K562 (cell line): ENCODE results near the gene SNX9. TPM values are rescaled to one million over a fixed set of nuclear protein-coding genes. Genes with fewer than 3 reads are reported as not detected.

ENCODE experiments used
- ATAC-seq: fragments of 200-7000 bp; cut with Tn5 transposase; 3 replicates; pipeline ENCODE4 v1.9.1; 2020; ENCODE audit warnings: moderate library complexity
- BruUV-seq: library from RNA; stranded (reverse); fragments of 400-500 nt; replicated peaks from 2 replicates; lab custom pipeline; 2021; lab: Mats Ljungman, UMichigan
- CTCF ChIA-PET: fragments of 300-600 bp; formaldehyde crosslinking; extraction: SDS; loops from one replicate; lab custom pipeline; 2021; ENCODE audit warnings: low intra/inter-chr PET ratio; lab: Yijun Ruan, JAX
- POLR2A ChIA-PET: fragments of 300-600, 350-650 bp; sonication (Branson Sonifier 250); formaldehyde crosslinking; extraction: SDS; loops from one replicate; lab custom pipeline; 2021; ENCODE audit warnings: antibody characterized with exemption, inconsistent platforms; lab: Yijun Ruan, JAX
- DNase-seq, 4 experiments: peaks; one replicate each; pipeline versions ENCODE4 v3.0.0 to v3.0.0-alpha.2; 2011 to 2018; ENCODE audit warnings: low spot score in 3 of 4, mixed read lengths in 3 of 4; ENCODE audit errors: extremely low read depth in 1 of 4
- FAIRE-seq: peaks from 2 replicates; lab custom pipeline; 2011; peaks lifted over from hg19 to GRCh38; lab: Jason Lieb, UNC
- H2AFZ ChIP-seq: 2 replicates; pipeline ENCODE4 v1.6.0; 2011; ENCODE audit warnings: low read depth, low read length, control low read depth, inconsistent platforms
- H3K27ac ChIP-seq: fragments of 200-600 bp; 3 replicates; pipeline ENCODE4 v1.8.0; 2011; ENCODE audit warnings: low read depth, mild to moderate bottlenecking, control low read depth, inconsistent platforms, low read length, moderate library complexity, mixed read lengths; ENCODE audit errors: extremely low read depth
- H3K27me3 ChIP-seq, 2 experiments: fragments of 300-600 bp in 1 of 2; 2 replicates in 1 of 2; 3 replicates in 1 of 2; pipeline versions ENCODE4 v1.6.0 to v1.8.0; 2011; ENCODE audit warnings: inconsistent platforms in 2 of 2, low read length in 2 of 2, mild to moderate bottlenecking in 1 of 2, mixed read lengths in 1 of 2, moderate library complexity in 1 of 2; ENCODE audit not compliant: control insufficient read depth in 2 of 2, insufficient read depth in 2 of 2
- H3K36me3 ChIP-seq: fragments of 300-600 bp; 3 replicates; pipeline ENCODE4 v1.8.0; 2011; ENCODE audit warnings: mild to moderate bottlenecking, low read length, inconsistent platforms; ENCODE audit not compliant: control insufficient read depth, insufficient read depth
- H3K4me1 ChIP-seq, 2 experiments: fragments of 200-600 bp in 1 of 2; replicated peaks in 1 of 2; 2 replicates in 1 of 2; 3 replicates in 1 of 2; pipeline versions ENCODE4 v1.5.1 to v1.8.0; 2011; ENCODE audit warnings: inconsistent platforms in 2 of 2, low read length in 2 of 2, mild to moderate bottlenecking in 1 of 2, mixed read lengths in 1 of 2, moderate library complexity in 1 of 2; ENCODE audit not compliant: control insufficient read depth in 2 of 2, insufficient read depth in 2 of 2
- H3K4me2 ChIP-seq: 2 replicates; pipeline ENCODE4 v1.6.1; 2011; ENCODE audit warnings: low read length, control low read depth, inconsistent platforms, mixed read lengths; ENCODE audit not compliant: insufficient read depth
- H3K4me3 ChIP-seq: fragments of 200-600 bp; sonication (generic), shearing (Covaris generic); 2 replicates; pipeline ENCODE4 v1.5.1; 2016; ENCODE audit warnings: control low read depth, inconsistent platforms
- H3K79me2 ChIP-seq: fragments of 200-600 bp; 3 replicates; pipeline ENCODE4 v1.8.0; 2011; ENCODE audit warnings: low read length, inconsistent platforms; ENCODE audit not compliant: control insufficient read depth, insufficient read depth
- H3K9ac ChIP-seq, 2 experiments: 2 replicates each; pipeline versions ENCODE4 v1.6.0 to v1.6.1; 2011; ENCODE audit warnings: low read depth in 2 of 2, low read length in 2 of 2, control low read depth in 1 of 2, inconsistent platforms in 1 of 2, mild to moderate bottlenecking in 1 of 2, mixed read lengths in 1 of 2; ENCODE audit not compliant: insufficient read depth in 1 of 2
- H3K9me1 ChIP-seq: one replicate; pipeline ENCODE4 v1.6.0; 2011; ENCODE audit warnings: inconsistent platforms, mild to moderate bottlenecking, low read length, moderate library complexity; ENCODE audit not compliant: control insufficient read depth, insufficient read depth
- H3K9me3 ChIP-seq: replicated peaks from 2 replicates; pipeline ENCODE4 v1.5.1; 2011; ENCODE audit warnings: low read depth, low read length, inconsistent platforms; ENCODE audit not compliant: control insufficient read depth, insufficient read depth
- H4K20me1 ChIP-seq: replicated peaks from 2 replicates; pipeline ENCODE4 v1.6.1; 2011; ENCODE audit warnings: low read length, inconsistent platforms, mixed read lengths; ENCODE audit not compliant: control insufficient read depth, insufficient read depth
- CREB1 ChIP-seq, 2 experiments: sonication (generic) in 1 of 2; formaldehyde crosslinking in 1 of 2; IDR thresholded peaks; 2 replicates each; pipeline versions ENCODE4 v1.6.1 to v1.8.0; 2012 to 2022; ENCODE audit warnings: inconsistent platforms in 1 of 2, mild to moderate bottlenecking in 1 of 2, missing genetic modification reagents in 1 of 2, moderate library complexity in 1 of 2
- ELK1 ChIP-seq: sonication (generic); formaldehyde crosslinking; IDR thresholded peaks from 2 replicates; pipeline ENCODE4 v1.8.1; 2022; ENCODE audit warnings: missing genetic modification reagents
- ETS2 ChIP-seq: IDR thresholded peaks from 2 replicates; pipeline ENCODE4 v1.6.1; 2016; ENCODE audit warnings: borderline replicate concordance, missing genetic modification characterization, mild to moderate bottlenecking, moderate library complexity, missing compliant biosample characterization; ENCODE audit not compliant: poor library complexity, severe bottlenecking
- HDAC8 ChIP-seq: fragments of 450-650 bp; IDR thresholded peaks from 2 replicates; pipeline ENCODE4 v1.6.1; 2016; ENCODE audit warnings: mild to moderate bottlenecking, missing genetic modification characterization, moderate library complexity, missing compliant biosample characterization
- HSF4 ChIP-seq: fragments of 250-450 bp; sonication (Bioruptor Pico); IDR thresholded peaks from 2 replicates; pipeline ENCODE4 v2.1.2; 2022; ENCODE audit warnings: mild to moderate bottlenecking, moderate library complexity, borderline replicate concordance
- MTA2 ChIP-seq: fragments of 450-650 bp; IDR thresholded peaks from 2 replicates; pipeline ENCODE4 v1.6.1; 2016; ENCODE audit warnings: low read depth
- NKRF ChIP-seq: fragments of 450-650 bp; IDR thresholded peaks from 2 replicates; pipeline ENCODE4 v1.6.1; 2016; ENCODE audit warnings: borderline replicate concordance
- RFX5 ChIP-seq: IDR thresholded peaks from 2 replicates; pipeline ENCODE4 v1.6.1; 2011; ENCODE audit warnings: low read depth, mild to moderate bottlenecking, improper control_type of control experiment, low read length
- TBL1XR1 ChIP-seq, 2 experiments: IDR thresholded peaks; 2 replicates each; pipeline ENCODE4 v1.6.1; 2012; ENCODE audit warnings: improper control_type of control experiment in 2 of 2, low read length in 2 of 2, mild to moderate bottlenecking in 1 of 2
- TGIF2 ChIP-seq: sonication (generic); formaldehyde crosslinking; IDR thresholded peaks from 2 replicates; pipeline ENCODE4 v1.8.1; 2022; ENCODE audit warnings: mild to moderate bottlenecking, missing genetic modification reagents, moderate library complexity
- ZNF57 ChIP-seq: fragments of 450-650 bp; formaldehyde crosslinking; IDR thresholded peaks from 2 replicates; pipeline ENCODE4 v1.4.0; 2020; ENCODE audit warnings: mild to moderate bottlenecking, moderate library complexity
- ZNF668 ChIP-seq: fragments of 250-450 bp; sonication (Bioruptor Pico); IDR thresholded peaks from 2 replicates; pipeline ENCODE4 v1.8.0; 2022; ENCODE audit warnings: mild to moderate bottlenecking, inconsistent platforms
- WGBS: fragments of 100-300 bp; shearing (Covaris generic); methylation state at CpG from one replicate; pipeline ENCODE4 v1.1.6; 2016; ENCODE audit warnings: low coverage, mixed read lengths; ENCODE audit not compliant: insufficient coverage; ENCODE audit errors: missing lambda C conversion rate; 5-methylcytosine and 5-hydroxymethylcytosine counted together
- in situ Hi-C: fragments of 300-500 bp; cut with MboI; formaldehyde crosslinking; loops from 4 replicates; pipeline ENCODE4 v1.15.0; 2018; ENCODE audit warnings: inconsistent platforms, mixed read lengths
- intact Hi-C: fragments of 100-400 bp; cut with micrococcal nuclease; formaldehyde crosslinking; loops from 2 replicates; pipeline ENCODE4 v1.14.2; 2022
- polyA plus RNA-seq, 8 experiments: library from polyadenylated mRNA; depleted of rRNA in 4 of 8; stranded (reverse) in 5 of 8; unstranded in 3 of 8; fragments of >200 nt; fragmentation: Nextera tagmentation in 2 of 8; fragmentation: Illumina TruSeq in 1 of 8; extraction: Ambion mirVana in 2 of 8; extraction: Trizol in 1 of 8; gene quantifications; 2 replicates each; pipeline versions ENCODE4 v1.2.1 to v1.2.3, GENCODE V29; 2011 to 2014; ENCODE audit warnings: inconsistent platforms in 1 of 8, missing spikeins in 1 of 8
- total RNA-seq, 7 experiments: library from RNA; depleted of rRNA in 6 of 7; stranded (reverse); fragments of >200 nt in 6 of 7; fragmentation: Illumina TruSeq in 2 of 7; extraction: Trizol in 2 of 7; gene quantifications; 2 replicates each; pipeline versions ENCODE4 v1.2.1 to v1.2.3, GENCODE V29; 2011 to 2021; ENCODE audit warnings: low replicate concordance in 1 of 7
- TF ChIP-seq, protein P1 (sequence below): IDR thresholded peaks from 2 replicates; pipeline ENCODE4 v1.6.1; 2016; ENCODE audit warnings: missing genetic modification characterization, missing compliant biosample characterization
- TF ChIP-seq, protein P2 (sequence below): fragments of 450-650 bp; conservative IDR thresholded peaks from 2 replicates; pipeline ENCODE4 v1.6.1; 2016; ENCODE audit warnings: missing genetic modification characterization, low read depth, mild to moderate bottlenecking, missing compliant biosample characterization, moderate library complexity

The SNX9 gene
- total and polyA plus RNA-seq, 9 of the 15 experiments (the other 6 are each of a cell fraction or from before 2014, with no cell fraction given): 6.0 to 81.7 (median 57.1) TPM

DNA sequence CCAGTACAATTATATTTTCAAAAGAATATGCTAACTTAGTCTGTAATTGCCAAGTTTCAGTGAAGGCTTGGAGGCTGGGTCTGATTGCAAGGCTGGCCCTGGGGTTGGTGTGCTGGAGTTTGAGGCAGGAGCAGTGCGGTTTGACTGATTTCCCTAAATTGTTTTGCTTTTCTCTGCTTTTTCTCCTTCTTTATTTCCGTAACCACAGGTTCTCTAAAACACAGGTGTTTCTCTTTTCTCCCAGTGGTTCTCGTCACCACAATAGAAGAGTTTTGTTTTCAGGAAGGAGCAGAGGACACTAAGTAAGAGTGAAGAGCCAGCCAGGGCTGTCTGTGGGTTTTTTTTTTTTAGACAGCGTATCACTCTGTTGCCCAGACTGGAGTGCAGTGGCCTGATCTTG lies 8.2 kb upstream of the SNX9 start:
- no TSS peak for BruUV-seq
- FAIRE-seq (peak; percentile 54), DNase-seq (no peak), ATAC-seq (no peak)
- H3K9me1 ChIP-seq: no peaks in the 10 kb centered on the region
- H3K4me2 ChIP-seq: no peak overlapping the region
- no peak overlapping the region for H3K4me3 ChIP-seq
- WGBS: 71% methylated on average over 4 of the region's 4 CpGs
- H3K4me1 ChIP-seq: peaks cover 29 to 56% of the 10 kb centered on the region in 2 experiments
- peak overlapping the region in 1 of 2 experiments; percentile 15; a peak in 1 of 4 replicates for H3K9ac ChIP-seq
- peak overlapping the region; percentile 69 for H2AFZ ChIP-seq
- in situ Hi-C loops: loop anchor here (5.0 kb wide), 1 partner anchor 58 kb away; no protein-coding TSS in a partner anchor
- H4K20me1 ChIP-seq: no peaks in the 10 kb centered on the region
- 0 out of 2 replicates have a peak, but pooled peaks cover 2% of the 10 kb centered on the region for H3K9me3 ChIP-seq
- CTCF ChIA-PET: interaction anchor here (0.6 kb wide), 1 partner anchor 262 kb away, joined by 4 read pairs; no protein-coding TSS in a partner anchor
- H3K27ac ChIP-seq: no peak overlapping the region
- no peaks in the 10 kb centered on the region for H3K79me2 ChIP-seq
- no peaks in the 10 kb centered on the region for H3K27me3 ChIP-seq
- intact Hi-C loops: no loop called here
- POLR2A ChIA-PET: interaction anchor here (0.5 to 1.3 kb wide), 3 partner anchors 10 to 14 kb away, joined by 3 read pairs; no protein-coding TSS in a partner anchor
- no peaks in the 10 kb centered on the region; the same call in 2 of the 3 replicates for H3K36me3 ChIP-seq
- no peak for TF ChIP-seq TBL1XR1 (IDR thresholded peaks at IDR 0.05; ENCODE audit: low read length in 2 of 2)
- no peak for TF ChIP-seq TGIF2
- no peak for TF ChIP-seq HDAC8 (tag)
- no peak for TF ChIP-seq ZNF57 (CRISPR knock-in tag)
- no peak for TF ChIP-seq RFX5
- TF ChIP-seq ETS2 (tag): no peak
- TF ChIP-seq, protein P1, sequence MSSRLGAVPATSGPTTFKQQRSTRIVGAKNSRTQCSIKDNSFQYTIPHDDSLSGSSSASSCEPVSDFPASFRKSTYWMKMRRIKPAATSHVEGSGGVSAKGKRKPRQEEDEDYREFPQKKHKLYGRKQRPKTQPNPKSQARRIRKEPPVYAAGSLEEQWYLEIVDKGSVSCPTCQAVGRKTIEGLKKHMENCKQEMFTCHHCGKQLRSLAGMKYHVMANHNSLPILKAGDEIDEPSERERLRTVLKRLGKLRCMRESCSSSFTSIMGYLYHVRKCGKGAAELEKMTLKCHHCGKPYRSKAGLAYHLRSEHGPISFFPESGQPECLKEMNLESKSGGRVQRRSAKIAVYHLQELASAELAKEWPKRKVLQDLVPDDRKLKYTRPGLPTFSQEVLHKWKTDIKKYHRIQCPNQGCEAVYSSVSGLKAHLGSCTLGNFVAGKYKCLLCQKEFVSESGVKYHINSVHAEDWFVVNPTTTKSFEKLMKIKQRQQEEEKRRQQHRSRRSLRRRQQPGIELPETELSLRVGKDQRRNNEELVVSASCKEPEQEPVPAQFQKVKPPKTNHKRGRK (tag): 0 out of 2 replicates have a peak, but pooled peaks have one; percentile 34
- no peak for TF ChIP-seq ZNF668 (CRISPR knock-in tag)
- TF ChIP-seq MTA2: no peak
- no peak for TF ChIP-seq CREB1 (IDR thresholded peaks at IDR 0.05)
- 0 out of 2 replicates have a peak, but pooled peaks have one; percentile 15 for TF ChIP-seq CREB1 (CRISPR knock-in tag; IDR thresholded peaks at IDR 0.05)
- no peak for TF ChIP-seq ELK1 (CRISPR knock-in tag)
- TF ChIP-seq NKRF: no peak
- TF ChIP-seq, protein P2, sequence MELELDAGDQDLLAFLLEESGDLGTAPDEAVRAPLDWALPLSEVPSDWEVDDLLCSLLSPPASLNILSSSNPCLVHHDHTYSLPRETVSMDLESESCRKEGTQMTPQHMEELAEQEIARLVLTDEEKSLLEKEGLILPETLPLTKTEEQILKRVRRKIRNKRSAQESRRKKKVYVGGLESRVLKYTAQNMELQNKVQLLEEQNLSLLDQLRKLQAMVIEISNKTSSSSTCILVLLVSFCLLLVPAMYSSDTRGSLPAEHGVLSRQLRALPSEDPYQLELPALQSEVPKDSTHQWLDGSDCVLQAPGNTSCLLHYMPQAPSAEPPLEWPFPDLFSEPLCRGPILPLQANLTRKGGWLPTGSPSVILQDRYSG (tag): no peak
- no peak for TF ChIP-seq HSF4
